Eye (tissue), 1 donor: ENCODE measurements around the gene RNLS.
"Not testable (repeated sequence)": the region's sequence is repeated elsewhere in the genome, so short reads cannot be mapped to it uniquely, and the experiment has no call there.

Source experiments
- DNase-seq: peaks from one replicate; pipeline ENCODE4 v3.0.0-alpha.2; 2015

The RNLS gene

GRCh38 chr10:88515235-88515634 is 67.9 kb downstream of the RNLS start:
- DNase-seq, result no peak

GRCh38 chr10:88512599-88512998 is 70.5 kb downstream of the RNLS start:
- DNase-seq, result no peak

DNA sequence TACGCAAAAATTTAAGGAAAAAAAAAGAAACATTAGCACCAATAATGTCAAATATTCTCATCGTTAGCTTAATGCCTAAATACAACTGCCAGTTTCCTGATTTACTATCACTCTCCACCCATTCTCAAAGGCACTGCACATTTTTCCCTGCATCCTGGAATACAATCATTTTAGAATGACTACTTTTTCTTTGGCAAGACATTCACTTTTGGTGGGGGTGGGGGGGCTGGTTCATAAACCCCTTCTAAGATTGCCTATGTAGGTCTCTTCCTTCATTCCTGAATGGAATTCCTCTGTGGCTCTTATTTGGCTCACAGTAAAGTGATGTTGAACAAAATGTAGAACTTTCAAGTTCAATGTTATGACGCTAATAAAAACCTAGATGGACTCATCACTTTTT is 74.3 kb downstream of the RNLS start:
- DNase-seq, result no peak

- DNase-seq, result no peak
Observed at GRCh38 chr10:88507826-88508453, 75.2 kb downstream of the RNLS start.

DNA sequence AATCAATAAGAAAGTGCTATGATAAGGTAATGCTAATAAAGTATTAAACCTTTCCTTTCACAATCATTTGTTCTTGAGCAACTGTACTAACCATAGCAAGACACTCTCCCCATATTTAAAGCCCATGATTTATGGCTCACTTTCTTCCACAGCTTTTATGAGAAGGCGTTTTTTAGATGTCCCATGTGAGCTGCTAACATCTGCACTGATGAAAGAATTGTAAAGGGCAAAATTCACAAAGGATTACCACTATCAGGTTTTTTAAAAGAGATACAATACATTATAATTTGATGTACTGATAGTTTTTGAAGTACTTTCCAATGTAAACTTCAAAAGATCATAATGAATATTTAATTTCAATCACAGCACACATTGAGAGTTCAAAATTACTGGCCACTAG is 75.7 kb downstream of the RNLS start:
- no peak for DNase-seq

GRCh38 chr10:88505680-88506215 is 77.4 kb downstream of the RNLS start:
- no peak for DNase-seq

- DNase-seq, result no peak
Observed at GRCh38 chr10:88505265-88505664, 77.9 kb downstream of the RNLS start.

GRCh38 chr10:88500656-88501055 is 82.5 kb downstream of the RNLS start:
- DNase-seq, result no peak

GRCh38 chr10:88499569-88500470 is 83.3 kb downstream of the RNLS start:
- peak; percentile 7 for DNase-seq

DNA sequence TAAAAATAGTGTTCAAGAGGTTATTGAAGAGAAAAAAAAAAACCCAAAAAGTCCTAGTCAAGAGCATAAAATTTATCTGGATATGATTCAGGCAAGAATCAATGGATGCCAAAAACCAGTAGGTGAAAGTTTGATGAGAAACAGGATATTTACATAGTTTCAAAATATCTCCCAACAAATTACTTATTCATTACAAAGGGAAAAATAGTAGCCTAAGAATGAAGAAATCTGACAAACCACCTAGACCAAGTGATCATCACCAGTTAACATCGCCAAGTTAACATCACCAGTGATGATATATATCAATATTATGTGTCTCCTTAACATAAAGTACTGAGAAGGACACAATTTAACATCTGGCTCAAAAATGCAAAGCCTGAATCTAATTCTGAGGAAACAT is 85.2 kb downstream of the RNLS start:
- DNase-seq, result no peak

- DNase-seq, result no peak
Observed at GRCh38 chr10:88494537-88494936, 88.6 kb downstream of the RNLS start.

DNA sequence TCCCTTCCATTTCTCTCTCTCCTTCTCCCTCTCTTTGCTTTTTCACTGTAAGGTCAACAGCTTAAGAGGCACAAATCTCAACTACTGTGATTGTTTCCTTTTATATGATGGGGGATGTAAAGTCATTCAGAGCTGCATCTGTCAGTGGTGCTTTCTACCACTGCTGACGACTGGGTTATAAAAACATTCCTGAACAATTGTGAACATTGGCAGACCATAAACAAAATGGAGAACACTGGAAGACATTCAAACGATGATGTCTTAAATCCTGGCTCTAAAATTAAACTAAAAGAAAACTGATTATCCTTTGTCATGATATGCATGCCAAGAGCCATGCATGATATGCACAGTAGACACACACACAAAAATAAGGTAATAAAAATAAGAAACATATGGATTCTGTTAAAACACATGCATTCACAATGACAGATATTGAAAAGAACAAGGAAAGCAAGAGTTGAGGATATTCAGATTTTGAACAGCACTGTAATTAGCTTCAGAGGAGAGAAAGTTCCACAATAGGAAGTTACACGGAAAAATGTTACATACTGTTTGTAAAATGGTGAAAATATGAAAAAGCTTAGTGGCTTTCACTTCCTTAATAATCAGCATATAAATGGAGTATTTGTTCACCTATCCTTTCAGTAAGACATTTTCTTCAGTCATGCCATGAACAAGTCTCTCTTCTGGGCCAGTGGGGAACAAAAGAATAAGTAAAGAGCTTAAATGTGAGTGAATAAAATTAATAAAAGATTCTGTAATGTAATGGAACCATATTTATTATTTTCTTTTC is 89.2 kb downstream of the RNLS start:
- DNase-seq, result peak; percentile 59

DNA sequence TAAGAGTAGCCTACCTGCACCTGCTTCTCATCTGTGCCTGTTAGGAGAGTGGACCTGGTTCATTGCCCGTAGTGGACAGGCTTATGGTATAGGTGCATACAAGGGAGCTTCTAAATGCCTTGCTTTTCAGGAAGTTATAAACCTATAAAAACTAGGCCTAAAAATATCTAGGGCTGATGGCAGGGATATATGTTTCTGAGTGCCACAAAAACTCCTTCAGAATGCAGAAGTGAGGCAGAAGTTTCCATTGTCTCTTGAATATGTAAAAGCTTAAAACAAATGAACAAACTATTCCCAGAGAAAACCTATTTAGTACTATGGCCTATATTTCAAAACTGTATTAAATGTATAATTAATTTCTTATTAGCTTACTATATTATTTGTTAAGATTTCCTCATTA is 91.8 kb downstream of the RNLS start:
- DNase-seq, result no peak

DNA sequence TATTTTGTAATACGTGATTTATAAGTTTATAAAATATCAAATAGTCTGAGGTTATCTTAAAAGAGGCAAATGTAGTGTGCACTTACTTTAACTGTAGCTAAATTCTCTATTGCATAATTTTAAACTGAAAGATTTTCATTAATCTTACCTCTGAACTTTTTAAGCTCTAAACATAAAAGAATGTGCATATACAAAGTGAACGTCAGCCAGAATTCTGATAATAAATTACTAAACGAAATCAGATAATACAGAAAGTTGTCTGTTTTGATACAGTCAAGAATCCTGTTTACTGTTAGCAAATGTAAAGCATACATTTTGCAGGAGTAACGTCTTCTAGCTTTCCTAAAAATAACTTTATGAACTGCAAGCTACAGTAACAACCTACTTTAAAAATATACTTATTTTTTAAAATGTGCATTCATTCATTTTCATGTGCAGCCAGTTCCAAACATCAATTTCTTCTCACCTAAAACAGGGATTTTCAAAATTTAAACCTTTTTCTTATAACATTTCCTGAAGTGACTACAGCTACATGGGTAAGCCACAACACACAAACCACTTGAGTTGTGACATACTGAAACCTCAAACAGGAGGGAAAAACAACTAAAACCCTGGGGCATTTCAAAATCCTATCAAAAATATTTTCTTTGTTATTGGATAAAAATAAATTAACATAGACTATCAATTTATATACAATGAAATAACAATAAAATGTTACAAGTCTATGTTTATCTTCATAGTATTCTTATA is 92.7 kb downstream of the RNLS start:
- no peak for DNase-seq

GRCh38 chr10:88489107-88489506 is 94.0 kb downstream of the RNLS start:
- DNase-seq, result no peak

DNA sequence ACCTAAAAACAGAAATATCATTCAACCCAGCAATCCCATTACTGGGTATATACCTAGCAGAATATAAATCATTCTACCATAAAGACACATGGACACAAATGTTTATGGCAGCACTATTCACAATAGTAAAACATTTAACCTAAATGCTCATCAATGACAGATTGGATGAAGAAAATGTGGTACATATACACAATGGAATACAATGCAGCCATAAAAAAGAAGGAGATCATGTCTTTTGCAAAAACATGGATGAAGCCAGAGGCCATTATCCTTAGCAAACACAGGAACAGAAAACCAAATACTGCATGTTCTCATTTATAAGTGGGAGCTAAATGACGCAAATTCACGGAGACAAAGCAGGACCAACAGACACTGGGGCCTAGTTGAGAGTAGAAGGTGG is 96.3 kb downstream of the RNLS start:
- not testable (repeated sequence) for DNase-seq

- DNase-seq, result no peak
Observed at GRCh38 chr10:88482220-88482619, 100.9 kb downstream of the RNLS start.

- no peak for DNase-seq
Observed at GRCh38 chr10:88478256-88478655, 104.9 kb downstream of the RNLS start.

GRCh38 chr10:88477343-88478085 is 105.6 kb downstream of the RNLS start:
- DNase-seq, result no peak

DNA sequence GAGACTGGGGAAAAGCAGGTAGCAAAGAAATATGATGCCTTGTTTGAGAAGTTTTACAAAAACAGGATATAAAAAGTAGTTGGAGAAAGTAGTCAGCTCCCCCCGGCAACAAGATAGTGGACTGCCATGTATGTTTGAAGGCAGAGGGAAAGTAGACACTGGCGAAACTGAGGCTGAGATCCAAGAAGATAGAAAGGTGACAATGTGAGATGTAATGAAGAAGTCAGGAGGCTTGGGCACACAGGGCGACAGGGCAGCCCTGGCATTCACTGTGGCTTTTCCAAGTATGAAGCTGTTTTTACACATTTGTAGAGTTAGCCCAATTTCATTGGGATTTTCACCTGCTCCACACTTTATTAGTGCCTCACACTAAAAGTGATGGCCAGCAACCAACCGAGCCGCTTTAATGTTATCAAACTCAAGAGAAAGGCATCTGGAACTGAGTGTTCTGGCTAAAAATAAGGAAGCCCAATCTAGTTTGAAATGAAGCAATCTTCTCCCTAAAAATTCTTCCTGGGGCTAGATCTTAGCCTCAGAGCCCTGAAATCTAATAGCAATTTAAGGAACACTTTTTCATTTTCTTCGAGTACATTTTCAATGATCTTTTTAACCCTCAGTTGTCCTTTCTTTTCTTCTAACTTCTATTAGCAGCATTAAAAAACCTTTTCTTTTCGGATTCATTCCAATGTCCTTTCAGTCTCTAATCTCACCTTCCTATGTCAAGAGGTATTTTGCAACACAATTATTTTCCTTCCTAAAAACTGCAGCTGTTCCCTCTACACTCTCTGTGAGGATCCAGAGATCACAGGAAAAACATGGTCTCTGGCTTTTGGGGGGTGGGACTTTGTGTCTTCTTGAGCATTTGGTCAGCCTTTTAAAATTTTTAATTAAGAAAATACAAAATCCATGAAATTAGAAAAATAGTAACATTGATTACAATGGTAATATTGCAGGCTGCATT is 108.0 kb downstream of the RNLS start:
- DNase-seq, result no peak
